Measurements from ENCODE around the gene MNT.
A peak's percentile ranks its signal among the peaks of the same experiment; 100 is the strongest.

The MNT gene

DNA sequence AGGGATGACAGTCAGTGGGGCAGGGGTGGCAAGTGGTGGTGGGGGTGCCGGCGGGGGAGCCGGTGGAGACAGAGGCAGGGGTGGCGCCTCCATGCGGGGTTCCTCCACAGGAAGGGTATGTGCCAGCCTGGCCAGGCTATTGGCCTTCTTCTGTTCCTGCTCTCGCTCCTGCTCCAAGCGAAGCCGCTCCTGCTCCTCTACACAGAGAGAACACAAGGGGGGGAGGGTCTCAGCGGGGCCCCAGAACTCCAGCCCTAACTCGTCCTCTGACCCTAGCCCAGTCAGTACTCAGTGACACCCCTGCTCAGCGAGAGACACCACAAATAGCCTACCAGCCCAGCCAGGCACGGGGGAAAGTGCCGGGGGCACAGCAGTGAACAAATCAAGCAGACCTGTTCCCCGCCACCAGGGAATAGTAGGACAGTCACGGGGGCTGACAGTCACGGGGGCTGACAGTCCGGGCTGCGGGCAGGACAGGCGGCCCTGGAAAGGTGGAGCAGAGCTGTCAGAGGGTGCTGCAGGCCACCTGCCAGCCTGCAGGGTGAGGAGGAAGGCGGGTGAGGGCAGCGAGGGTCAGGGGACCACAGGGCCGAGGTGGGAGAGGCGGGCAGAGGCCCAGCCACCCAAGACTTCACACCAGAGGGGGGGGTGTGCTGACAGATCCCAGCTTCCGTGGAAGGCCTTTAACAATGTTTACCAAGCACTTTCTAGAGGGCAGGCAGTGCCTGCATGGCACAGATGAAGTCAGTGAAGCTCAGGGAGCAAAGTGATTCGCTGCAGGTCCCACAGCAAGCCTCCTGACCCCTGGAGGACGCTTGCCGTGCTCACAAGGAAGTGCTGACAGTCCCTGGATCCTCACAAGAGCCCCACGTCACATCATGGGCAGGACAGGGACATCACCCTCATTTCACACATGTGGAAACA is 5.3 kb downstream of the MNT start:
- DNase-seq: peak; percentile 34

- no peak for DNase-seq
These were observed 6.1 kb downstream of the MNT start for GRCh38 chr17:2394775-2395201.

- DNase-seq: peak; percentile 61
These were observed 6.7 kb downstream of the MNT start for GRCh38 chr17:2393954-2394749.

GRCh38 chr17:2393174-2393953 is 7.5 kb downstream of the MNT start:
- peak; percentile 96 for DNase-seq

- DNase-seq: peak; percentile 98
These were observed 8.3 kb downstream of the MNT start for GRCh38 chr17:2392252-2393173.

DNA sequence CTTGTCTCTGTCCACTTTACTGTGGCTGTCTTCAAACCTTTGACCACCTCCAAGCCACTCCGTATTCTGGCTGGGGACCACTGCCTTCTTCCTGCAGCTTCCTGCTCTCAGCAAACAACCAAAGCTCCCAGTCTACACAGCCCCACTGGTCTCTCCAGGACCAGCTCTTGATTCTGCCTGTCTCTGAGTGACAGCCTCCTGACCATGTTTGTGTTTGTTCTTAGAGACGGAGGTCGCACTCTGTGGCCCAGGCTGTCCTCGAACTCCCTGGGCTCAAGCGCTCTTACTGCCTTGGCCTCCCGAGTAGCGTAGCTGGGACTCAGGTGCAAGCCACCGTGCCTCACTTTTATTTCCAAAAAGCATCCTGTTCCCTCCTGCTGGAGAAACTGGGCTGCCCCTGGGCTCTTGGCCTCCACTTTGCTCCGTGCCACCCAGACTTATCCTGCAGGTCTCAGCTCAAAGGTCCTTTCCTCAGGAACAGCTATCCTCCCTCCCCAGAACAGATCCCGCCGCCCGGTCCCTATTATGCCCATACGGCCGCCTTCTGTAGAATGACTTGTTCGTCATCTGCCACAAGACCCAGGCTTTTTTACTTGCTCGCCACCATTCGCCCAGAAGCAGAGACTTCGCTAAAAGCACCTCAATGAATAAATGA is 9.1 kb downstream of the MNT start:
- DNase-seq: no peak

DNA sequence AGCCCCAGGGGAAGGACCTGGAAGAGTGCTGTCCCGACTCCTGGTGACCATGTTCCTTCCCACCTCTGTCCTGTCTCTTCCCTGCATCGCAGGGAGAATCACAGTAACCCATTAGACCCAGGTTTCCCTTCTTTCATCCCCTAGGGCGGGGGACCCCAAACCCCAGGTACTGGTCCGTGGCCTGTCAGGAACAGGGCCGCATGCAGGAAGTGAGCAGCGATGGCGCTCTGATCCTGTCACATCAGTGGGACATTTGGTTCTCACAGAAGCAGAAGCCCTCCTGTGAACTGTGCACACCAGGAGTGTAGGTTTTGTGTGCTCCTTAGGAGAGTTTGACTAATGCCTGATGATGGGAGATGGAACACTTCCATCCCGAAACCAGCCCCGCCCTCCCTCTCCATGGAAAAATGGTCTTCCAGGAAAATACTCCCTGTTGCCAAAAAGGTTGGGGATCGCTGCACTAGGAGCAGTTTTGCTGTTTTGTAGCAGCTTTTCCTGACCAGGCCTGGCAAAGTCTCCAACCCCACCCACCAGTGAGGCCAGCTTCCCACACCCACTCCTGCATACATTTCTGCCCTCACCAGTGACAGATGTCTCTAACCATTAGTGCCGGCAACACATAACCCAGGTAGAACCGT is 10.5 kb downstream of the MNT start:
- no peak for DNase-seq

DNA sequence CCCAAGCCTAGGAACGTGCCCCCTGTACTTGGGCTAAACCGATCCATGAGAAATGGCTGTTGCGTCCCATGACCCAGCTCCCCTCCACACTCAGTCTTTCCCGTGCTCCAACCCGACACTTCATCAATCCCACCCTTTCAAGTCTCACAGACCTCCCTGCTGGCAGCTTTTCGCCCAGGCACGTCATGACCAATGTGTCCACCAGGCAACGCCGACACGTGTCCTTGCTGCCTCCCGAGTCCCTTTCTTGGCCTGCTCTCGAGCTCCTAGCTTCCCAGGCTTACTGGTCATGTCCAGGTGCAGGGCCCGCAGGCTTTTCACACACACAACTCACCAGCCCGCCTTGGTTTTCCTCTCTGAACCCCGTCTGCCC is 12.2 kb downstream of the MNT start:
- peak; percentile 48 for DNase-seq

DNA sequence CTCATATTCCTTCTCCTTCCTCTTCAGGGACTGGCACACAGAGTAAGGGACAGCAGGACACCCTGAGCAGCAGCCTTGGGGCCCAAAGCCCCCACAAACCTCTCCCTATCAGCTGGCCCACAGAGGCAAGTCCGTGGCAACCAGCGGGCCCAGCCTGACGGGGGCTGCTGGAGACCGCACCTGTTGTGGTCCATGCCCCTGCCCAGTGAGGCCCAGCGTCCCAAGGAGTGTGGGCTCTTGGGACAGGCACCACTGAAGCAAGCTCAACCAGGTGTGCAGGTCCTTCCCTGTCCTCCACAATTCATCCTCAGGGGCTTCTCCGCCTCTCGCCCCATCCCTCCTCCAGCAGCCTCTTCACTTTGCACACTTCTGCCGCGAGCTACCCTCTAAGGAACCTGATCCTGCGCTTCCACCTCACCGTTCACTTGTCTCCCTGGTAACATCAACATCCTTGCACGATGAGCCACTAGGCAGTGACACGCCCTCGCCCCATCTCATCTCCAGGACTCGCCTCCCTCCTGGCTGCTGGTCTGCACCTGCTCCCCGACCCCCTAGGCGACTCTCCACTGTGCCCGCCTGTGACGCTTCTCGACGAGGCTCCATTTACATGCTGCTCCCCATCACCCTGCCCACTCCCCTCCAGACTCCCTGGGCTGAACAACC is 12.7 kb downstream of the MNT start:
- DNase-seq: no peak

DNA sequence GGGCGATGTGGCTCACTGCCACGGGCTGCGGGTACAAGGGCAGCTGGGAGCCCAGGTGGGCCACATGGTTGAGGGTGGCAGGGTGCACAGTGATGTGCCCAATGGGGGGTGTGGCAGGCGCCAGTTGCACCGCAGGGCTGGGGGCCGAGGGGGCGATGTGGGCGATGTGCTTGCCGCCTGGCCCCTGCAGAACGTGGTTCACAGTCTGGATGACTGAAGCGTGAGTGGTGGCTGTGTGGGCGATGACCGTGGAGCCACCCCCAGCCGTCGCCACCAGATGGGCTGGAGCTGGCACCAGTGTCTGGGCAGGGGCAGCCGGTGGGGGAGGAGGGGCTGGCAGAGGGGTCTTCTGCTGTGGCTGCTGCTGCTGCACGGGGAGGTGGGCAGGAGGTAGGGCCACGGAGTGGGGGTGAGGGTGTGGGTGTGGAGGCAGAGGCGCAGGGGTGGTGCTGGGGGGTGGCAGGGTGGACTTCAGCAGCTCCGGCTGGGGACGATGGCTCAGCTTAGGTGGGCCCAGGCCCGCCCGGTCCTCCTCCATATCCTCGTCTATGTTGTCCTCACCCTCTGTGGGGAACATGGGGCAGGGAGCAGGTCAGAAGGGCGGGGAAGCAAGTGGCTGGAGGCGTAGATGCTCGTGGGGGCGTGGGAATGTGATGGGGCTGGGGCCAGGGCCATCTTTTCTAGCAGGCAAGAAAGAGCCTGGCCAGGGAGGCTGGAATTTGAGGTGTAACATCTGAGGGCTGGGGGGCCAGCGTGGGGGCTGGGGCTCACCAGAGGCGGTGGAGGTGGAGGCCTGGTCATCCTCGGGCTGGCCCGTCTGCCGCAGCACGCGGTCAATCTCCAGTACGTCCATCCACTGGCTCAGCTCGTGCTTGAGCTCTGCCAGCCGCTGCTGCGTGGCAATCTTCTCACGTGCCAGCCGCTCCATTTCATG is 13.5 kb downstream of the MNT start:
- no peak for DNase-seq

GRCh38 chr17:2386400-2387085 is 14.3 kb downstream of the MNT start:
- DNase-seq: no peak

DNA sequence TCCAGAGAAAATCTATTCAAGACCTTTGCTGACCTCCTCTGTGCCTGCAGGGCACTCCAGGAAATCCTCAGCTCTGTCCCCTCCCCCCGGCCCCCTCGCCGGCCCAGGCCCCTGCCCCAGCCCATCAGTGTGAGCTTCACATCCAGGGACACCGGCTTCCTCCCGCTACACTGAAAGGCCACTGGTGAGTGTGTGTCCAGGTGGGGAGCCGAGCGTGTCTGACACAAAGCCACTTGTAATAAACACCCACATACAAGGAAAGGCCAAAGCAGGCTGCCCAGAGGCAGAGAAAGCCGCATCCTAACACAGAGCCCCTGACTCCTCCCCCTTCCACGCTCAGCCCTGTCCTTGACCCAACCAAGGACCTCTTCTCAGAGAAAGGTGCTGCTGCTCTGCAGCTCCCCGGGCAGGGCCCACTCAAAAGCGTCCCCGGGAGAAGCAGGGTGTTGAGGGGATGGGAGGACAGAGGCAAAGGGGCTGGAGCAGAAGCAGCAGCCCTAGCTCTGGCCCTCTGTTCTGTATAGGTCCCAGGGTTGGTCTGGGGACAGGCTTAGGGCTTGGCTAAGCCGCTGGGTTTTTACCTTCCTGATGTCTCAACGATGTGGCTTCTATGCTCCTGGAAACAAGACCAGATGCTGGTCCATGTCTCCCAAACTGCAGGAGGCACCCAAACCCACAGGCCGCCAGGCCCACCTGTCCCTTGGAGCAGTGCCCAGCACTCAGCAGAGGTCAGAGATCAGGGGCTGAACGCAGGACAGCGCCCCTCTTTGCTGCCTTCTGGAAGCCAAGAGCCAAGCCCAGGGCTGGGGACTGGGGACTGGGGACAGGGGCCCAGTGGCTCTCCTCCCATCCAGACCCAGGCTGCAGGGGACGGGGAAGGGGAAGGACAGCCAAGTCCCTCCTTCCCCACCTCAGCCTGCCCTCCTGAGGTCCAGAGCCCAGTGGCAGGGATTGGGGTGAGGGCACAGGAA is 15.3 kb downstream of the MNT start:
- DNase-seq: no peak

DNA sequence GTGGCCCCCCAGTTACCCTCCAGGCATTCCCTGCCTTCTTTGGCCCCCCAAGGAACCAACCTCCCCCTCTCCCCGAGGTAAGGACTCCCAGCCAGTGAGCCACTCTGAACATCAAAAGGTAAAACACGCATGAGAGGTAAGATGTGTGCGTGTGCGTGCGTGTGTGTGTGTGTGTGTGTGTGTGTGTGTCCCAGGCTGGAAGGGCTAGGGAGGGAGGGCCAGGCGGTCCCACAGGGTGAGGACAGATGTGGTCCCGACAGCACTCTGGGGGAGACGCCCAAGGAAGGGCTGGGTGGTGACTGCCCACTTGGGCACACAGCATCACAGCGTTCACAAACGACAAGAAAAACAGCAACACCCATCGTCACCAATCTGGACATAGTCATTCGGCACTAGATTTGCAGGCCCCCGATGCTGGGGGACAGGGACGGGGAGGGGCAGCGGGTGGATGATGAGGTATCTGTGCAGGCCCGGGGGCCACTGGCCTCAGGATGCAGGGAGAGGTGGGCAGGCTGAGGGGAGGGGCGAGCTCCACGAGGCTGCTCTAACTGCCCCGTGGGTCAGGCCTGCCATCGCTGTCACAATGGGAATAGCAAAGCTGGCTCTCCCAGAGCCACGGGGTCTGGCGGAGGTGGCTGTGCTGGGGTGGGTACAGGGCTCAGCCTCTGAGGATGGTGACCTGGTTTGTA is 16.3 kb downstream of the MNT start:
- DNase-seq: no peak

GRCh38 chr17:2383628-2384167 is 17.2 kb downstream of the MNT start:
- no peak for DNase-seq

- no peak for DNase-seq
These were observed 19.8 kb downstream of the MNT start for GRCh38 chr17:2380950-2381649.

Measured in NCI-H82 (cell line).